Astrocyte (in vitro differentiated cells and primary cell): ENCODE measurements around the gene PTPN3.

Experiments
- EZH2 ChIP-seq: IDR thresholded peaks from 2 replicates; pipeline ENCODE4 v1.6.1; 2012; ENCODE audit warnings: mild to moderate bottlenecking, low read length, inconsistent platforms; ENCODE audit not compliant: insufficient read depth
- TF ChIP-seq, protein P1 (sequence below): IDR thresholded peaks from 2 replicates; pipeline ENCODE4 v1.5.1; 2011; ENCODE audit warnings: low read depth, mild to moderate bottlenecking, inconsistent platforms, low read length, moderate library complexity; ENCODE audit not compliant: insufficient read depth

DNA sequence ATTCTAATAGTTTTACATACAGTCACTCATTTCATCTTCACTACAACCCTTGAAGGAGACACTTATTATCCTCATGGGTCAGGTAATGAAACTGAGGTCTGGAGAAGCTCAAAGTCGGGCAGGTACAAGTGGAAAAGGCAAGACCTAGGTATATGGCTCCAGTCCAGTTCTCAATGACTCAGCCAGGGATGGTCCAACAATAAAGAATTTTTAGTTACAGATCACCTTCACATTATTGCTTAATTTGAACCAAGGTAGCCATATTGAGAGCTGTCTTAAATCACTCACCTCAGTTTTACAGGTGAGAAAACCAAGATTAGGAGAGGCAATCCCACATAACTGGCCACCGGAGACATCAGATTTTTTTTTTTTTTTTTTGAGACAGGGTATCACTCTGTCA is 55.4 kb downstream of the PTPN3 start:
- TF ChIP-seq, protein P1, sequence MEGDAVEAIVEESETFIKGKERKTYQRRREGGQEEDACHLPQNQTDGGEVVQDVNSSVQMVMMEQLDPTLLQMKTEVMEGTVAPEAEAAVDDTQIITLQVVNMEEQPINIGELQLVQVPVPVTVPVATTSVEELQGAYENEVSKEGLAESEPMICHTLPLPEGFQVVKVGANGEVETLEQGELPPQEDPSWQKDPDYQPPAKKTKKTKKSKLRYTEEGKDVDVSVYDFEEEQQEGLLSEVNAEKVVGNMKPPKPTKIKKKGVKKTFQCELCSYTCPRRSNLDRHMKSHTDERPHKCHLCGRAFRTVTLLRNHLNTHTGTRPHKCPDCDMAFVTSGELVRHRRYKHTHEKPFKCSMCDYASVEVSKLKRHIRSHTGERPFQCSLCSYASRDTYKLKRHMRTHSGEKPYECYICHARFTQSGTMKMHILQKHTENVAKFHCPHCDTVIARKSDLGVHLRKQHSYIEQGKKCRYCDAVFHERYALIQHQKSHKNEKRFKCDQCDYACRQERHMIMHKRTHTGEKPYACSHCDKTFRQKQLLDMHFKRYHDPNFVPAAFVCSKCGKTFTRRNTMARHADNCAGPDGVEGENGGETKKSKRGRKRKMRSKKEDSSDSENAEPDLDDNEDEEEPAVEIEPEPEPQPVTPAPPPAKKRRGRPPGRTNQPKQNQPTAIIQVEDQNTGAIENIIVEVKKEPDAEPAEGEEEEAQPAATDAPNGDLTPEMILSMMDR, result no peak
- TF ChIP-seq EZH2, result no peak
